ES-I3 (cell line): ENCODE data around the gene ADGRE2.
"Not testable (repeated sequence)": the region's sequence is repeated elsewhere in the genome, so short reads cannot be mapped to it uniquely, and the experiment has no call there.

Source experiments
- H3K36me3 ChIP-seq: 2 replicates; pipeline ENCODE4 v1.6.1; 2013; ENCODE audit warnings: mild to moderate bottlenecking, low read length, control low read depth, moderate library complexity; ENCODE audit not compliant: insufficient read depth
- H3K4me1 ChIP-seq: 2 replicates; pipeline ENCODE4 v1.6.1; 2013; ENCODE audit warnings: mild to moderate bottlenecking, control low read depth, low read length; ENCODE audit not compliant: insufficient read depth
- H3K9ac ChIP-seq: 2 replicates; pipeline ENCODE4 v1.6.1; 2013; ENCODE audit warnings: low read depth, mild to moderate bottlenecking, low read length, moderate library complexity
- H3K9me3 ChIP-seq: 2 replicates; pipeline ENCODE4 v1.6.1; 2013; ENCODE audit warnings: mild to moderate bottlenecking, low read length, moderate library complexity; ENCODE audit not compliant: control insufficient read depth, insufficient read depth

The ADGRE2 gene

DNA sequence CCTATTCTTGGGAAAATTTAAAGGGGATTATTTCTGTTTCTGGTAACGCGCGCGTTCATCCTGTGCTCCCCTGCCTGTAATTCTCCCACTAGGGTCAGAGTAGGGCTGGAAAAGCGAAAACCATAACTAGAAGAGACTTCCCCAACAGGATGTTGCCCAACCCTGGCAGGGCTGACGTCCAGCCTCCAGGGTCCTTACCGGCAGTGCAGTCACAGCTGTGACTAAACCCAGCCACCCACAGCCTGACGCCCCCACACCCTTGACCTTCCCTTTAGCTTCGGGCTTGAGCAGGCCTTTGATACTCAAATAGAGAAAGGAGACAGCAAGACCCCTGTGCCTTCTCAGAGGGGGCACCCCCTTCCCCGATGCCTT is 6.4 kb upstream of the ADGRE2 start:
- H3K4me1 ChIP-seq, H3K36me3 ChIP-seq, H3K9ac ChIP-seq, H3K9me3 ChIP-seq: not testable (repeated sequence)

DNA sequence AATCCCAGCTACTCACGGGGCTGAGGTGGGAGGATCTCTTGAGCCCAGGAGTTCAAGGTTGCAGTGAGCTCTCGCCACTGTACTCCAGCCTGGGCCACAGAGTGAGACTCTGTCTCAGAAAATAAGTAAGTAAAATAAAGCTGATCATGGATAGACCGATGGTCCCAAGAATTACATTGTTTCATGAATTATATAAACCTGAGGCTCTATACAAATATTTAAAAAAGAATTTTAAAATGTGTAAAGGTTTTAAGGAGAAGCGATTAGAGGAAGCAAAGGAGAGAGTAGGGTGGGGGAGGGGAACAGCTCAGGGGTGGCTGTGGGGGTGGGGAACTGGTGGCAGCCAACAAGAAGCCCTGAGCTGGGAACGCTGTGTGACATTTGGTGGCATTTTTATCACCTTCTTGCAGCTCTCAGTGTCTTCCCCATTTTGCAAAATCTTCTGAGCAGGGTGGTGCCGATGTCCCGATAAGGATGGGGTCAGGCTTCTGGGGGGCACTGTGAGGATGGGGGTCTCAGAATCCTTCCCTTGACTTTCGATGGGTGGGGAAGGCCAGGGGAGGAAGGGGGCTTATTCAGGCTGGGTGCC is 5.1 kb upstream of the ADGRE2 start:
- not testable (repeated sequence) for H3K36me3 ChIP-seq, H3K4me1 ChIP-seq

DNA sequence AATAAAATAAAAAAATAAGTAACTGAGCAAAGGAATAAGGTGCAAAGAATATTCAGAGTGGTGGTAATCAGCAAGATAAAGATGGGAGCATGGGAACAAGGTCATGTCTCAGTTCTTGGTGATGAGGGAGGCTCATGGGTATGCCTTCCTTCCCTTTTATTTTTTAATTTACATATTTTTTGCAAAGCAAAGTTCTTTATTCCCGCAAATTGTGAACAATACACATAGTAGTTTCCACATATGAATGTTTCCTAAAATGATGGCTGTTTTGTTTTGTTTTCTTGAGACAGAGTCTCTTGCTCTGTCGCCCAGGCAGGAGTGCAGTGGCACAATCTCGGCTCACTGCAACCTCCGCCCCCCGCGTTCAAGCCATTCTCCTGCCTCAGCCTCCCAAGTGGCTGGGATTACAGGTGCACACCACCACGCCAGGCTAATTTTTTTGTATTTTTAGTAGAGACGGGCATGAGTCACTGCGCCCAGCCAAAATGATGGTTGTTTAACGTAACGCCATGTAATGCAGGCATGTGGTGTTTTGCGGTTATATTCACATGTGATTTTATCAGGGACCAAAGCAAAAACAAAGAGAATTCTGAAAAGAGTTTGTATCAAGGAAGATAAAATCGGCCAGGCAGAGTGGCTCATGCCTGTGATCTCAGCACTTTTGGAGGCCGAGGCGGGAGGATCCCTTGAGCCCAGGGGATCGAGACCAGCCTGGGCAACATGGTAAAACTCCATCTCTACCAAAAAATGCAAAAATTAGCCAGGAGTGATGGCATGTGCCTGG is 4.5 kb upstream of the ADGRE2 start:
- H3K9me3 ChIP-seq: no peaks in the 10 kb centered on the region
- H3K4me1 ChIP-seq: no peaks in the 10 kb centered on the region; the same call in 1 of the 2 replicates
- no peak overlapping the region for H3K9ac ChIP-seq
- H3K36me3 ChIP-seq: no peaks in the 10 kb centered on the region

More for the DNA sequence above, 5.1 kb upstream of the ADGRE2 start:
- not testable (repeated sequence) for H3K9me3 ChIP-seq, H3K9ac ChIP-seq

DNA sequence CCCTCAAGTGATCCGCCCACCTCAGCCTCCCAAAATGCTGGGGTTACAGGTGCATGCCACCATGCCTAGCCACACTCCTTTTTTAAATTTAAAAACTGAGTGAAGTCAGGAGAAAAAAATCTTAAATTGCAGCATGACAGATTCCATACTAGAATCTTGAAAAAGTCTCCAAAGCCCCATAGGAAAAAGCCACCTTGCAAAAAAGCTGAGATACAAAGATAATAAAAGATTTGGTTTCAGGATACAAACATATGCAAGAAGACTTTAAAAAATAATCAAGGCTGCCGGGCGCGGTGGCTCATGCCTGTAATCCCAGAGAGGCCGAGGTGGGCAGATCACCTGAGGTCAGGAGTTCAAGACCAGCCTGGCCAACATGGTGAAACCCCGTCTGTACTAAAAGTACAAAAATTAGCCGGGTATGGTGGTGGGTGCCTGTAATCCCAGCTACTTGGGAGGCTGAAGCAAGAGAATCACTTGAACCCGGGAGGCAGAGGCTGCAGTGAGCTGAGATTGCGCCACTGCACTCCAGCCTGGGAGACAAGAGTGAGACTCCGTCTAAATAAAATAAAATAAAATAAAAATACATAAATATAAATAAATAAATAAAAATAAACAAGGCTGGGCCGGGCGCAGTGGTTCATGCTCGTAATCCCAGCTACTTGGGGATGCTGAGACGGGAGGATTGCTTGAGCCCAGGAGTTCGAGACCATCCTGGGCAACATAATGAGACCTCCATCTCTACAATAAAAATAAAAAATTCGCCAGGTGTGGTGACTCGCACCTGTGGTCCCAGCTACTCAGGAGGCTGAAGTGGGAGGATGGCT is 3.6 kb upstream of the ADGRE2 start:
- H3K9ac ChIP-seq, H3K4me1 ChIP-seq, H3K36me3 ChIP-seq, H3K9me3 ChIP-seq: not testable (repeated sequence)

DNA sequence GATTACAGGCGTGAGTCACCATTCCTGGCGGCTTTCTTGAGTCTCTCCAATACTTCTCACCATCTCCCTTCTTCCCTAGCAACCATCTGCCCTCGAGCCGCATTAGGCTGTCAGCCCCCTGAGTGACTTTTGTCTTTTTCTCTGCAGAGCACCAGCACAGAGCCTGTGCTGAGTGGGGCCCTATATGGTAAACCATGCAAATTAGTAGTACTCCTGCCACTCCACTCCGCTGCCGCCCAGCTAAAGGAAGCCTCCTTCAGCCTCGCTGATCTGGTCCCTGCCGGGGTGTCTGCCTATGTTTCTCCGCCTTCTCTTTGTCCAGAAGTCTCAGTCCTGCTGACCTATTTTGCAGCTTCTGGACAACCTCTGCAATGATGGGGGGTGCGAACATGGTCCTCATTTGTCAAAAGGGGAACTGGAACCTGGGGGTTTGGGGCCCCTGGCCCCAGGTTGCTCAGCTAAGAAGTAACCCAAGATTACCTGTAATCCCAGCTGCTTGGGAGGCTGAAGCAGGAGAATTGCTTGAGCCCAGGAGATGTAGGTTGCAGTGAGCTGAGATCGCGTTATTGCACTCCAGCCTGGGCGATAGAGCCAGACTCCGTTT is 2.4 kb upstream of the ADGRE2 start:
- not testable (repeated sequence) for H3K36me3 ChIP-seq, H3K9ac ChIP-seq, H3K9me3 ChIP-seq, H3K4me1 ChIP-seq

DNA sequence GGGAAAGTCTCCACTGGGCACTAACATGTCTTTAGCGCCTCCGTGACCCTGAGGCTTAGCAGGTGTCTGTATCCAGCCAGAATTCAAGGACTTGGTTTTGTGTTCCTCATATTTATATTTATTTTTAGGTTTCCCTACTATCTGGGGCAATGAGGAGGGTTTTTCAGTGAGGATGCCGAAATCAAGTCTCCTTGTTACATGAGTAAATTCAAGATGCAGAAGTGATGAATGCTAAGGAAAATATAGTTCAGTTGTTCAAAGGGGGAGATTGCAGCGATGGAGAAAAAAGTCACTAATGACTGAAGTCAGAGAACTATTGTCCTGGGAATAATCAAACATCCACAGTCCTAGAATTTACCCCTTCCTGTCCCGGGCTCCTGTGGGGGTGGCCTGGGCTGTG is 791 bp upstream of the ADGRE2 start:
- no peaks in the 10 kb centered on the region for H3K36me3 ChIP-seq
- no peaks in the 10 kb centered on the region; the same call in 1 of the 2 replicates for H3K4me1 ChIP-seq
- H3K9me3 ChIP-seq: no peaks in the 10 kb centered on the region
- no peak overlapping the region for H3K9ac ChIP-seq

DNA sequence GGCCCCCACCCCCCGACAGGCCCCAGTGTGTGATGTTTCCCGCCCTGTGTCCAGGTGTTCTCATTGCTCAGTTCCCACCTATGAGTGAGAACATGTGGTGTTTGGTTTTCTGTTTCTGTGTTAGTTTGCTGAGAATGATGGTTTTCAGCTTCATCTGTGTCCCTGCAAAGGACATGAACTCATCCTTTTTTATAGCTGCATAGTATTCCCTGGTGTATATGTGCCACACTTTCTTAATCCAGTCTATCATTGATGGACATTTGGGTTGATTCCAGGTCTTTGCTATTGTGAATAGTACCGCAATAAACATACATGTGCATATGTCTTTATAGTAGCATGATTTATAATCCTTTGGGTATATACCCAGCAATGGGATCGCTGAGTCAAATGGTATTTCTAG is 715 bp downstream of the ADGRE2 start:
- not testable (repeated sequence) for H3K9ac ChIP-seq, H3K4me1 ChIP-seq, H3K36me3 ChIP-seq, H3K9me3 ChIP-seq

DNA sequence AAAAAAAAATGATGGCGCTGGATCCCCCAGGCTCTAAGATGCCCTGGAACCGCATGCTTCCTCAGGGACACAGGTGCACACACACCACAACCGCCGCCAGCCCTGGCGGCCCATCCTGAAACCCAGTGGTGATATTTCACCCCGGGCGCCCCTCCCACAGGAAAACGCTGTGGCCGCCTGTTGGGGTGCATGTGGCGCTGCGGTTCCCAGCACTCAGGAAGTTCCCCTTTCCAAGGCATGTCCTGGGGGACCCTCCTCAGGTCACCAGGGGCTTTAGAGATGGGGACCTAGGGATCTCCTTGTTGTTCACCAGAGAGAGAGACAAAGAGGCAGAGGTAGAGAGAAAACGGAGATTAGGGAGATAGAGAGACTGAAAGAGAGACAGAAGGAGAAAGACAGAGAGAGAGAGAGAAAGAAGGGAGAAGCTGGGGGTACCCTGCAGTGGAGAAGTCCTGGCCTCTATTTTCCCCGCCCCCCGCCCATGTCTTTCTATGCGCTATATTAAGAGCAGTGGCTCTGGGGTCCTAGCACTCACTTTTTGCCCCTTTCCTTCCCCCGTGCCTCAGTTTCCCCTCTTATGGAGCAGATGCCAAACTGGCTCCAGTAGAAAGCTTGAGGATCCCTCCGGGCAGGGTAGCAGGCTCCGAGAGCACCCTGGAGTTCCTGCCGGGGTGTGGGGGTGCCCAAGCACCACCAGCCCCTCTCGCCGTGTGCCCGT is 2.3 kb downstream of the ADGRE2 start:
- peak overlapping the region; percentile 73; the same call in 1 of the 2 replicates for H3K9ac ChIP-seq
- no peaks in the 10 kb centered on the region; the same call in 1 of the 2 replicates for H3K4me1 ChIP-seq
- no peaks in the 10 kb centered on the region; the same call in 1 of the 2 replicates for H3K36me3 ChIP-seq
- H3K9me3 ChIP-seq: no peaks in the 10 kb centered on the region

DNA sequence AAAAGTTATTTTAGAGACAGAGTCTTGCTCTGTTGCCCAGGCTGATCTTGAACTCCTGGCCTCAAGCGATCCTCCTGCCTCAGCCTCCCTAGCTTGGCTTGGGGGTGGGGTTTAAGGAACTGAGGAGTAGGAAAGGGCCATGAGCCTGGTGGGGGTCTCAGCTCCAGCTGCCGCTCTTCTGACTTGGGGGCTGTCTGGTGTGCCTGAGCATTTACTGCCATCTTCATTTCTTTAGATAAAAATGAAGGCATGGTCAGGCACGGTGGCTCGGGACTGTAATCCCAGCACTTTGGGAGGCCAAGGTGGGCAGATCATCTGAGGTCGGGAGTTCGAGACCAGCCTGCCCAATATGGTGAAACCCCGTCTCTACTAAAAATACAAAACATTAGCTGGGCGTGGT is 3.0 kb downstream of the ADGRE2 start:
- not testable (repeated sequence) for H3K36me3 ChIP-seq, H3K9me3 ChIP-seq, H3K4me1 ChIP-seq
- peak overlapping the region; percentile 73; the same call in 1 of the 2 replicates for H3K9ac ChIP-seq

DNA sequence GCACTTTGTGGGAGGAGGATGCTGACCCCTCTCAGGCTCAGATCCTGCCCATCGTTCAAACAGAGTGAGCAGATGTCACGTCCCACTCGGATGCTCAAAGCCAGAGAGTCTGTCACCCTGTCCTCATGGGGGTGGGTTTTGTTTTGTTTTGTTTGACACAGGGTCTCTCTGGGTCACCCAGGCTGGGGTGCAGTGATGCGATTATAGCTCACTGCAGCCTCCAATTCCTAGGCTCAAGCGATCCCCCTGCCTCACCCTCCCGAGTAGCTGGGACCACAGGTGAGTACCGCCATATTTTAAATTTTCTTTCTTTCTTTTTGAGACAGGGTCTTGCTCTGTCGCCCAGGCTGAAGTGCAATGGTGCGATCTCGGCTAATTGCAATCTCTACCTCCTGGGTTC is 4.0 kb downstream of the ADGRE2 start:
- no peaks in the 10 kb centered on the region; the same call in 1 of the 2 replicates for H3K36me3 ChIP-seq
- no peaks in the 10 kb centered on the region; the same call in 1 of the 2 replicates for H3K4me1 ChIP-seq
- no peaks in the 10 kb centered on the region for H3K9me3 ChIP-seq
- no peak overlapping the region for H3K9ac ChIP-seq

DNA sequence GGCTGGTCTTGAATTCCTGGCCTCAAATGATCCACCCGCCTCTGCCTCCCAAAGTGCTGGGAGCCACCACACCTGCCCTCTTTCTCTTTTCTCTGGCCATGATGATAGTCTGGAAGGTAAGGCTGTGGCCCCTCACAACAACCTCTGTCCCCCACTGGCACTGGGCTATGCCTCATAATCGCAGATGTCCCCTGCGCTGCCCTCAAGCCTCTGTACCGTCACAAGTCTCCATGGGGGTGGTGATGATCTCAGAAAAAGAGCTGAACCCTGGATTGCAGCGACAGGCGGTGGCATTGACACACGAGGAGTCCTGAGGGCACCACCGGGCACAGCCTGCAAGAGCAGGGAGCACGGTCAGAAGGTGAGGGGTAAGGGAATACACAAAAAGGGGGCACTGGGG is 4.6 kb downstream of the ADGRE2 start:
- H3K9me3 ChIP-seq, H3K4me1 ChIP-seq, H3K36me3 ChIP-seq, H3K9ac ChIP-seq: not testable (repeated sequence)

DNA sequence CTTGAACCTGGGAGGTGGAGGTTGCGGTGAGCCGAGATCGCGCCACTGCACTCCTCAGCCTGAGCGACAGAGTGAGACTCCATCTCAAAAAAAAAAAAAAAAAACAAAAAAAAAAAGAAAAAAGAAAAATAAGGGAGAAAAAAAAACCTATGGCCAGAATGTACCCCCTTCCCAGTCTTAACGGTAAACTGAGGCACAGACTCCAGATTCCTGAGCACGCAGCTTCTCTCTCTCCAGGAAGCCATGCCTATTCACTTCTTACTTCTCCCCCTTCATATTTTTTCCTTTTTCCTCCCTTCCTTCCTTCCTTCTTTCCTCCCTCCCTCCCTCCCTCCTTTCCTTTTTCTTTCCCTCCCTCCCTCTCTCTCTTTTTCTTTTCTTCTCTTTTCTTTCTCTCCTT is 5.4 kb downstream of the ADGRE2 start:
- Histone ChIP-seq H3K36me3 (no peaks in the 10 kb centered on the region; the same call in 1 of the 2 replicates), H3K4me1 (no peaks in the 10 kb centered on the region), H3K9me3 (no peaks in the 10 kb centered on the region), H3K9ac (no peak overlapping the region)

DNA sequence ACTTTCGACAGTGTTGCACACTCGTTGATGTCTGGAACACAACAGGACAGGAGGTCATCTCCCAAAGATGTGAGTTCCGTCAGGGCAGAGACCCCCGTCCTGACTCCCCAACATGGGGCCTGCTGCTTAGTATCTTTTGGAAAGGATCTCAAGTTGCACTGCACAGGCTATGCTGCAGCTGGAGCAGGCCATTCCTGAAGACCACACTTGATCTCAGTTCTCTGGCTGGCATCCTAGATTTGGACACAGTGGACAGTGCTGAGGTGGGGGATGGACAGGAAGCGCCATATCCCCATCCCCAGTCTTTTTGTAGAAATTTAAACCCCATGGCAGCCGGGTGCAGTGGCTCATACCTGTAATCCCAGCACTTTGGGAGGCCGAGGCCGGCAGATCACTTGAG is 5.9 kb downstream of the ADGRE2 start:
- Histone ChIP-seq H3K36me3 (no peaks in the 10 kb centered on the region; the same call in 1 of the 2 replicates), H3K4me1 (no peaks in the 10 kb centered on the region), H3K9me3 (no peaks in the 10 kb centered on the region), H3K9ac (no peak overlapping the region)
